Cardiac fibroblast (primary cell): ENCODE data around the gene ARHGEF33.
A peak's percentile ranks its signal among the peaks of the same experiment; 100 is the strongest.

ENCODE experiments used
- DNase-seq, 2 donors: peaks; one replicate each; pipeline versions ENCODE4 v3.0.0 to v3.0.0-alpha.2; 2010; ENCODE audit warnings: low read depth in 2 of 2
- H3K4me3 ChIP-seq, 2 donors: replicated peaks in 1 of 2; 1 replicate in 1 of 2; 2 replicates in 1 of 2; pipeline ENCODE4 v1.5.1; 2011; ENCODE audit warnings: low read depth in 2 of 2, low read length in 2 of 2, mild to moderate bottlenecking in 2 of 2, moderate library complexity in 1 of 2
- CTCF ChIP-seq: IDR thresholded peaks from one replicate; pipeline ENCODE4 v1.5.1; 2011; ENCODE audit warnings: low read depth, mild to moderate bottlenecking, low read length, inconsistent platforms

ARHGEF33 gene

DNA sequence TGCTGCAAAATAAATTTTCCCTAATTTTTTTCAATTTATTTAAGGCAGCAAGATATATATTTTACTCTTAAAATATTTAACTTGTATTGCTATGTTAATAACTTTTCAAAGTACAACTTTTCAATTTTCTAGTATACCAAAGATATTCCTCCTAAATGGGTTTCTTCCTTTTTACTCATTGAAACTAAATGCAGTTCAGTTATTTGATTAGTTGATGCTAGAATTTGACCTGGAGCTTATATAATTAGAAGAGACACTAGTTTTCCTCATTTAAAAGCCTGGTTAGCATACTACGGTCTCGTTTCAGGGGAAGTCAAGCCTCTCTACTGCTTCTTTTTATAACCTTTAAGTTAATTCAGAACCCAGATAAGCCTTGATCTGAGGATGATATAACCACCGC is at the start of gene ARHGEF33:
TSS of gene ARHGEF33 (plus strand) at position 301 of the 400 bp plus-strand sequence. CDS start 29,573 bp downstream, outside the sequence.
- TF ChIP-seq CTCF = no peak
- DNase-seq = no peak
- no peak within 1 kb of the TSS for H3K4me3 ChIP-seq

- no peak overlapping the region for H3K4me3 ChIP-seq
- no peak for DNase-seq
- TF ChIP-seq CTCF = no peak
These were observed 39.6 kb upstream of the ARHGEF33 start for GRCh38 chr2:38850045-38850444.

DNA sequence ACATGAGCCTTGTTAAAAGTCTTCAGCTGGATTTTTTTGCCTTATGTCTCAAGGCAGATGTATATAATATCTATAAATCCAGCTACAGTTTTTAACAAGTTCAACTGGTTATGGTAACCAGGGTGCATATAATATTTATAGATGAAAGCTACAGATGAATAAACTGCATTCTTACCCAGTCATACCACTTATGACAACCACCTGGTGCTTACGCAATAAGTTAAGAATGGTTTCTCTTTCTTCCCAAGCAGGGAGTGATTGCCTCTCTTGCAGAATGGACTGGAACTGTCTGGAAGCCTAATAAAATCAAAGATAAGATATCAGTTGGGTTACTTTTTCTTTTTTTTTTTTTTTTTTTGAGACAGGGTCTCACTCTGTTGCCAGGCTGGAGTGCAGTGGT is 33.5 kb upstream of the ARHGEF33 start:
- DNase-seq = peak; percentile 25 to 57
- TF ChIP-seq CTCF = no peak
- no peak overlapping the region for H3K4me3 ChIP-seq

DNA sequence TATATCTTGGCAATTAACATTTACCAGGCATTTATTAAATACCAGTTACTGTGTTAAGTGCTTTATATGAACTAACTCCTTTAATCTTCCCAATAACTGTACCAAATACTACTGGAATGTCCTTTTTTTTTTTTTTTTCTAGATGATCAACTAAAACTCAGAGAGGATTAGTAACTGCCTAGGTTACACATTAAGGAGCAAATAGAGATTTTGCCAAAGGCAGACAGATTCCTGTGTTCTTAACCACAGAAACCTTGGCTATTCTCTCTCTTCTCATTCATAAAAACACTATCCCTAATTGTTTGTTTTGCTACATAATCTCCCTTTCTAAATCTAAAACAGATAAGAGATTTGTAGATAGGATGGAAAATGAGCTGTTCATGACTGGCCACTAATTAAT is 27.2 kb upstream of the ARHGEF33 start:
- no peak for TF ChIP-seq CTCF
- no peak overlapping the region for H3K4me3 ChIP-seq
- no peak for DNase-seq

DNA sequence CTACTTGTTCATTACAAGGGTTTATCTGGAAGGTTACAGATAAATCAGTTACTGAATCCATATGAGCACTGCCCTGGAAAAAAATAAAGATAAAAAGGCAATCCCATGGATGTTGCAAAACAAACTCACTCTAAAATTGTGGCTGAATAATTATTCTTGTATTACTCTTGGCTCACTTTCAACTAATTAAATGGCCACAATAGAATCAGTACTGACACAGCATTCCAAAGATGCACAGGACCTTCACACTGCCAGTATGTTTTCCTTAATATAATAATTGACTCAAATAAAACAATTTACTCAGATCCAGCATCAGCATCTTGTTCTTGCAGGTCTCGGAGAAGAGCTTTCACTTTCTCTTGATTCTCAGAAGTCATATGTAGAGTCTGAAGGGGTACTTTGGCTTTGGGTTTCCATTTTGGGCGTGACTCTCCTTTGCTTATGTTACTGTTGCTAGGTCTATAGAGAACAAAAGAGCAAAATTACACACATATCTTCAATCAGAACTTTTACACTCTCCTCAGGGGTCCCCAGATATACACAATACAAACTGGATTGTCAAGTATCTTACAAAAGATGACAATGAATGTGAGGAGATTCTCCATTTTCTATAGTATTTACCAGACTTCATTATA is 26.5 kb upstream of the ARHGEF33 start:
- H3K4me3 ChIP-seq = no peak overlapping the region
- DNase-seq = no peak

GRCh38 chr2:38866773-38867443 is 22.8 kb upstream of the ARHGEF33 start:
- TF ChIP-seq CTCF = no peak
- no peak overlapping the region for H3K4me3 ChIP-seq
- DNase-seq = peak in 1 of 2 donors; percentile 15

More for the DNA sequence above, 26.5 kb upstream of the ARHGEF33 start:
- no peak for TF ChIP-seq CTCF
